GM19455 (cell line): Measurements from ENCODE around the gene EXOC1.

ENCODE experiments used
- ATAC-seq: cut with Tn5 transposase; IDR thresholded peaks from one replicate; pipeline ENCODE4 v1.9.1; 2021; ENCODE audit not compliant: unreplicated experiment

The EXOC1 gene

GRCh38 chr4:55854129-55854528 lies 681 bp downstream of the EXOC1 start:
- no peak for ATAC-seq

- no peak for ATAC-seq
Measured at GRCh38 chr4:55857586-55857985, 4.1 kb downstream of the EXOC1 start.

- ATAC-seq: no peak
Measured at GRCh38 chr4:55859711-55860110, 6.3 kb downstream of the EXOC1 start.

DNA sequence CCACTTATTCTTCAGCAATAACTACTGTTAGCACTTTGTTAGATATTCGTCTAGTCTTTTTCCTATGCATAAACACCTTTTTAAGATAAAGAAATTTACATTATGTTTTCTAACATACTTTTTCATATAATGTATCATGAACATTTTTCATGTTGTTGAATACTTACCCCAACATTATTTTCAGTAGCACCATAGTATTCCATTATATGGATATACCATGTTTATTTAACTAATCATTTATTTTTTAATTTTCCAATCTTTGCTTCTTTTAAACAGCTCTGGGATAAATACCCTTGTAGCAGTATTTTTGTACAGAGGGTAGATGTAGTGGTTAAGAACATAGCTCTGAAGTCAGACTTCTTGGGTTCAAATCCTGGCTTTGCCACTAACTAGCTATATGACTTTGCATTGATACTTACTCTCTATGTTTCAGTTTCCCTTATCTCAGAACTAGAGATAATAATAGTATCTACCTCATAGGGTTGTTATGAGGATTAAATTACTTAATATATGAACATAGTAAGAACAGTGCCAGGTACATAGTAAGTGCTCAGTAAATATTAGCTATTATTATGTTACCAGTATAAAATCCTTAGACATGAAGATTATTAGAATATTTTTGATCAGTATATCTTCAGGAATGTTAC lies 11.3 kb downstream of the EXOC1 start:
- no peak for ATAC-seq

DNA sequence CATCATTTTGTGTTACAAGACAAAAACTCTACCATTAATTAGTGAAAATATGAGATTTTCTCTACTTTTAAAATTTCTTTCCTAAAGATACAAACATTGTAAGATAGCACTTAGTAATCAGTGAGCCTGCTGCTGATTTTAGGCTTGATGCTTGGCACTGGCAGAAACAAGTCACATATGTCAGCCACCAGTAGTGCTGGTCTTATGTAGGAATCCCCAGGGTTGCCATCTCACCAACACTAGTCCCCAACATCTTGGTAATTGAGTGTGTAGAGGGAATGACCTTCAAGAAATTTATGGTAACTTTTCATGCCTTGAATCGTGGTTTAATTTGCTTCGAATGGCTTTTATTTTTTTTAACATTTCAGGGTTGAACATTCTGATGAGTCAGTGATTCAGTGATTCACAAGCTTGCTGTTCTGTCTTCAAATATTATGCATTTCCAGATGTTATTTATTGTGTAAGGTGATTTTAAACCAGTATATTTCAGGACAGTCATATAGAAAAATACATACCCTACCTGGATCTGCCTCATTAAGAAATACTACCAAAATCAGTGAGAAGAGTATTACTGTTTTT lies 11.9 kb downstream of the EXOC1 start:
- ATAC-seq: no peak

- ATAC-seq: peak; percentile 67
Measured at GRCh38 chr4:55866290-55866907, 13.0 kb downstream of the EXOC1 start.

DNA sequence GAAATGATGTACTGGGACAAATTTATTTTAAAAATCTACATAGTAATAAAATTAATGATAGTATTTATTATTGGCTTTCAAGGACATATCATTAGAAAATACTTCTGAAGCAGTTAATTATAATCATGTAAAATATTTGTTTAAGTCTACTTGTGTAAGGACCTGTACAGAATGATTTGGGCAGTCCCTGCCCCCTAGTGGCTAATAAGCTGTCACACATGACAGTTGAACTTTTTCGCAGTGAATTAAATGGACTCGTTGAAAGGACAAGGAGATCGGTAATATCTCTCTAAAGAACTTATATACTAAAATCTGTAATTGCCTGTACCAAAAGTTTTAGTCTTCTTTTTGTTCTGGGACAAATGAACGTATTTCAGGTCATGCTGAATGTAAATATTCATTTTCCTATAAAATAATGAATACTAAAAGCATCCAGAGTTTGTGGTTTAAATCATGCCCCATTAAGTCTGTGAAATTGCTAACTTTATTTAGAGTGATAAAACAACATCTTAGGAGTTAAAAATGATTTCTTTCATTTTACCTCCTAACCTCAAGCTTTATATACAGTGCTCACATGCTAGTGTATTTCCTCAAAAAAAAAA lies 13.6 kb downstream of the EXOC1 start:
- peak; percentile 89 for ATAC-seq

DNA sequence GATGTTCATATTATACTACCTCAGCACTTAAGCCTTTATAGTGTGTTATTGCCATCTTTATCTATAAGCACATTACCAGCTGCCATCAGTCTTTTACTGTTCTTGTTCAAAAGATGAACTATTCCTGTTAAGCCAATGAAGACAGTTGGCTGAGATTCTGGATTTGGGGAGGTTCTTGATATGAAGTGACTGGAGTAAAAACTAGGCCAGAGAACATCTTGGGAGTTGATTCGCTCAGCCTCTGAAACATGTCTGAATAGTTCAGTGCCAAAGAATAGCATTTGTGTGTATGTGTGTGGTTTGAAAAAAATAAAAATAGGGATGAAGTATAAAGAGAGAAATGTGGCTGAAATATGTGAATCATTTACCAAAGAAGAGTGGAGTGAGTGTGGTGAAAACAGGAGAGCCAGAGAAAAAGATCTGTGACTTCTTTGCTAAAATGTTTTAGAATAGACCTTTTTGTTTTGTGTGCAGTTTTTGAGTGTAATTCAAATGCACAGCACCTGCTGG lies 15.2 kb downstream of the EXOC1 start:
- ATAC-seq: no peak

DNA sequence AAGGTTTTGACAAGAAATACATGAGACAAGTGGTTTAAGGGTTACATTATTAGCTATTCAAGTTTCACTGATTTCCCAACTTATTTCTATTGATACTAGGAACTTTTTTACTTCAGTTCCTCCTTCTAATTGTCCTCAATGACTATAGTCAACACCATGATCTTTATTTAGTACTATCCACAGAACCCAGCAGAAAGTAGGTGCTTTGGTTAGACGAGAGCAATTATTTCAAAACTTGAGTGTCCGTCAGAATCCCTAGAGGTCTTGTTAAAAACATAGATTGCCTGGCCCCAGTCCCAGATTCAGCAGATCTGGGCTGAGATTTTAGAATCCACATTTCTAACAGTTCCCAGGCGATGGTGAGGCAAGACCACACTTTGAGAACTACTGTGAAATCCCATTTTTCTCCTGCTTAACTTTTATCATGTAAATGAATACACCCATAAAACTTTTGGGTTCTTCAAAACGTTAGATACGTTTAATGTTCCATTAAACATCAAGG lies 17.9 kb downstream of the EXOC1 start:
- no peak for ATAC-seq

DNA sequence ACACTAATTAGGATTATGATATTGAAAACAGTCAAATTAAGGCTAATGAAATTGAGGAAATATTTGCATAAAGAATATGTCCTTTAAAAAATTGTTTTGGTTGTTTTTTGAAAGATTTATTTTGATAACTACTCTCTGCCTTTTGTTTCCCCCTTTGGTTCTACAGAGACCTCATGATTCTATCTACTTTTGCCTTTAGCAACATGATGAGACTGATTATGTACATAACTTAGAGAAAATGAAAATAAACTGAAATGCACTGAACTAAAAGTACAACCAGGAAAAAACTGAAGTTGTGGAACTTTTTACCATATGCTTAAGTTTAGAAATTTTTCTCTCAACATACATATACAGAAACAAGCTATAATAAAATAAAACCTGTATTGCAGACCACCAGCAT lies 21.4 kb downstream of the EXOC1 start:
- no peak for ATAC-seq

- ATAC-seq: no peak
Measured at GRCh38 chr4:55876387-55876786, 22.9 kb downstream of the EXOC1 start.

DNA sequence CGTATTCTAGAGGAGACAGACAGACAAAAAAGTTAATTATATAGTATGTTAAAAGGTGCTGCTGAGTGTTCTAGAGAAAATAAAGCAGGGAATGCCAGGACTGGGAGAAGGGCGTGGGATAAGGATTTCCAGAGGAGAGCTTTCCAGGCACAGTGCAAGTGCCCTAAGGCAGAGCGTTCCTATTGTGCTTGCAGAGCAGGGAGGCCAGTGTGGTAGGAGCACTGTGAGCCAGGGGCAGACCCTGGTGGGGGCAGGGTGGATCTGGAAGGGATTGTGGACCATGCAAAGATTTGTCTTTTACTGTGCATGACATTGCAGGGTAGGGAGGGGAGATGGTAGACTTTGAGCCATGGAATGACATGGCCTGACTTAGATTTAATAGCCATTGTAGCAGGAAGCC lies 25.8 kb downstream of the EXOC1 start:
- ATAC-seq: no peak

DNA sequence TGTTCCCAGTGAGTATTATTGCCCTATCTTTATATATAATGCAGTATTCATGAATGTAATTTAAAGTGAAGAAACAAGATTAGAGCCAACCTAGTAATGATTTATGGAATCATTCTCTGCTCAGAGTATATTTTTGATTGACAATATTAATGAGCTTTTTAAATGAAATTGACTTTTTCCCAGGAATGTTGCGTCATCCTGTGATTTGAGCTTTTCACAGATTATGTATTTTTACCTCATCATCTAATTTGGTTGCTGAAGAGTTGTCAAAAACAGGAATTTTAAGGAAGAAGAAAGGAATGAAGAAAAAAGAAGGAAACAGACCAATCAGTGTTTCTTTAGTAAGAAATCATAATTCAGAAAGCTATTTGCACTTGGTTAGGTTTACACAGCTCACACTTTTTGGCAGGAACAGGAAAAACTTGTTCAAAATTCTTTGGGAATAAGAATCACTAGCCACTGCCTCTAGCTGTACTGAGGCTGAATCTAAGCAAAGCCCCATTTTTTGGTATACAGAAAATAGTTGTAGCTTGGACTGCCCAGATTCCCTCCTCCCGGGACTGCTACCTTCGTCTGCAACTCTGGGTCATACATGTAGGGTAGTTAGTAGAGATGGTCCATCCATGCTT lies 27.3 kb downstream of the EXOC1 start:
- ATAC-seq: no peak

DNA sequence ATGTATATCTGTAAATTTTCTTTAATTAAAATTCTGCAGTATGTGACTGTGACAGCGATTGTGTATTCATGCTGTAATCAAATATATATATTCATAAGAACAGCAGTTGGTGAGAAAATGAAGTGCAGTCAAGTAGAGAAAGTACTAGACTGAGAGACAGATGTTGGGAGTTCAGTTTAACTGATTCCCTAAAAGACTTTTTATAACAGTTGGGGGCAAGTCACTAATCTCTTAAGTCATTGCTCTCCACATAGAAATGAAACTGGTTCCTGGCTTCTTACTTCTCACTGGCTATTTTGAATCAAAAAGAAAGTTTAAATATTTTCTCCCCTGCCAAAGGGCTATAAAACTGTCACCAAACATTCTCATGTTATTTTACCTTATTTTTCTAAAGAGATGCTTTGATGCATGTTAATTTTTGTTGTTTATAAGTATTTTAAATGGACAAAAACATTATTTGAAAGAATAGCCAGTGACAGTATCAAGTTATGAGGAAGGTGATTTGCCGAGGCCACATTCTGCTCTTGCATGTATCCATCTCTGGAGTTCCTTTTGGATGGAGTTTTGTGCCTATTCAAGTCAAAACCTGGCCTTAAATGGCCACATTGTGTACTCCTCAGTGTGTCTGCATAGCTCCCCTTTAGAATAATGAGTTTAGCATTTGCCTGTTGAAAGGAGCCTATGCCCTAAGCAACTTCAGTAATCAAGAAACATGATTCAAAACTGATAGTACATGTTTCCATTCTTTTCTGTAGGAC lies 30.8 kb downstream of the EXOC1 start:
- no peak for ATAC-seq

GRCh38 chr4:55884851-55885219 lies 31.4 kb downstream of the EXOC1 start:
- no peak for ATAC-seq

DNA sequence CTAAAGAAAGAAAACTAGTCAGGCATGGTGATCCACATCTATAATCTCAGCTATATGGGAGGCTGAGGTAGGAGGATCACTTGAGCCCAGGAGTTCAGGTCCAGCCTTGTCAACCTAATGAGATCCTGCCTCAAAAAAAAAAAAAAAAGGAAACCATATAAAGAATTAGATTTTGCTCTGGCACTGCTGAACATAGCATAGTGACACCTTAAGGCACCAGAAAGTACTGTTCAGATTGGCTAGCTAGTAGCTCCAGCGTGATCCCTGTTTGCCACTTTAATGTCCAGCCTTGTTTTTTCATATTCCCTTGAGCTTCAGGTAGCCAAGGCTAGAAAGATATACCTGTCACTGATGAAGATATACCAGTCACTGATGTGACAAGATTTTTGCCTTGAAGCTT lies 34.1 kb downstream of the EXOC1 start:
- no peak for ATAC-seq

GRCh38 chr4:55892156-55892555 lies 38.7 kb downstream of the EXOC1 start:
- ATAC-seq: no peak

GRCh38 chr4:55896622-55897021 lies 43.2 kb downstream of the EXOC1 start:
- ATAC-seq: no peak

- no peak for ATAC-seq
Measured at GRCh38 chr4:55902677-55903076, 49.2 kb downstream of the EXOC1 start.

- ATAC-seq: no peak
Measured at GRCh38 chr4:55903577-55903976, 50.1 kb downstream of the EXOC1 start.

- ATAC-seq: no peak
Measured at GRCh38 chr4:55904576-55904975, 51.1 kb downstream of the EXOC1 start.
